ENCODE measurements around the gene NTSR1. TPM values are rescaled to one million over a fixed set of nuclear protein-coding genes. Genes with fewer than 3 reads are reported as not detected.

The NTSR1 gene
- total RNA-seq, 1 experiment from 2014 or later = 4.5 TPM

DNA sequence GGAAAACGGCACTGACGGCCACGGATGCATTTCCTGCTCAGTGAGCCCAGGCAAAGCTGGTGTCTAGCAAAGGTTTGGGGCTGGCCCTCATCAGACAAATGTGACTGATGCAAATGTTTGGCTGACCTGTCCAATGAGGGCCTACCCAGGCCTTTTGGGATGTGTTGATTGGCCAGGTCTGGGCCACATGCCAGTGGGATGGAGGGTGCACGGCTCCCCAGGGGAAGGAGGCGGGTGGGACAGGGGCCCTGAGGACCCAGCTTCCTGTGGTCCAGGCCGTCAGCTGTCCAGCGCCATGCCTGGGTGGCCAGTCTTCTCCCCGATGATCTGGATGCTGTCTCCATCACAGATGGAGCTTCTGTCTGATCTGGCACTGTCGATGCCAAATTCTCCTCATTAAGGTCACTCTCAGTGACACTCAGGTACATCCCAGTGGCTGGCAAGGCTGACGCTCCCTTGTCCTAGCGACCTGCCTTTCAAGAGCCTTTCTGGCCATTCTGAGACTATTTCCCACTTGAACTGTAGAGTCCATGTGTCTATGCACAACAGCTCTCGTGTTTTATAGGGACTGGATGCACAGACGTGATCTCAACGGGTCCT lies 43.0 kb downstream of the NTSR1 start:
- no peak overlapping the region for H3K4me3 Mint-ChIP-seq (ENCODE audit: unreplicated experiment)
- H3K27me3 Mint-ChIP-seq (ENCODE audit: insufficient read depth, unreplicated experiment) = no peaks in the 10 kb centered on the region
- intact Hi-C loops (cut with micrococcal nuclease) = no loop called here
- no peaks in the 10 kb centered on the region for H3K9me3 Mint-ChIP-seq (ENCODE audit: unreplicated experiment)
- no peak overlapping the region for H3K27ac Mint-ChIP-seq (ENCODE audit: low read depth, unreplicated experiment)
- H3K4me1 Mint-ChIP-seq (ENCODE audit: insufficient read depth, unreplicated experiment) = no peaks in the 10 kb centered on the region
- ChIA-PET CTCF (interaction anchor here (1.6 kb wide), 1 partner anchor 9 kb away, joined by 8 read pairs; no protein-coding TSS in a partner anchor), POLR2A (interaction anchor here (1.4 kb wide), 1 partner anchor 11 kb away, joined by 3 read pairs; no protein-coding TSS in a partner anchor)
- TF ChIP-seq, protein P1, sequence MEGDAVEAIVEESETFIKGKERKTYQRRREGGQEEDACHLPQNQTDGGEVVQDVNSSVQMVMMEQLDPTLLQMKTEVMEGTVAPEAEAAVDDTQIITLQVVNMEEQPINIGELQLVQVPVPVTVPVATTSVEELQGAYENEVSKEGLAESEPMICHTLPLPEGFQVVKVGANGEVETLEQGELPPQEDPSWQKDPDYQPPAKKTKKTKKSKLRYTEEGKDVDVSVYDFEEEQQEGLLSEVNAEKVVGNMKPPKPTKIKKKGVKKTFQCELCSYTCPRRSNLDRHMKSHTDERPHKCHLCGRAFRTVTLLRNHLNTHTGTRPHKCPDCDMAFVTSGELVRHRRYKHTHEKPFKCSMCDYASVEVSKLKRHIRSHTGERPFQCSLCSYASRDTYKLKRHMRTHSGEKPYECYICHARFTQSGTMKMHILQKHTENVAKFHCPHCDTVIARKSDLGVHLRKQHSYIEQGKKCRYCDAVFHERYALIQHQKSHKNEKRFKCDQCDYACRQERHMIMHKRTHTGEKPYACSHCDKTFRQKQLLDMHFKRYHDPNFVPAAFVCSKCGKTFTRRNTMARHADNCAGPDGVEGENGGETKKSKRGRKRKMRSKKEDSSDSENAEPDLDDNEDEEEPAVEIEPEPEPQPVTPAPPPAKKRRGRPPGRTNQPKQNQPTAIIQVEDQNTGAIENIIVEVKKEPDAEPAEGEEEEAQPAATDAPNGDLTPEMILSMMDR (IDR thresholded peaks at IDR 0.05; ENCODE audit: unreplicated experiment) = no peak
- no peak for DNase-seq (ENCODE audit: unreplicated experiment)
- no TSS peak for BruUV-seq (replicated peaks)
- H3K36me3 Mint-ChIP-seq (ENCODE audit: insufficient read depth, unreplicated experiment) = no peaks in the 10 kb centered on the region

DNA sequence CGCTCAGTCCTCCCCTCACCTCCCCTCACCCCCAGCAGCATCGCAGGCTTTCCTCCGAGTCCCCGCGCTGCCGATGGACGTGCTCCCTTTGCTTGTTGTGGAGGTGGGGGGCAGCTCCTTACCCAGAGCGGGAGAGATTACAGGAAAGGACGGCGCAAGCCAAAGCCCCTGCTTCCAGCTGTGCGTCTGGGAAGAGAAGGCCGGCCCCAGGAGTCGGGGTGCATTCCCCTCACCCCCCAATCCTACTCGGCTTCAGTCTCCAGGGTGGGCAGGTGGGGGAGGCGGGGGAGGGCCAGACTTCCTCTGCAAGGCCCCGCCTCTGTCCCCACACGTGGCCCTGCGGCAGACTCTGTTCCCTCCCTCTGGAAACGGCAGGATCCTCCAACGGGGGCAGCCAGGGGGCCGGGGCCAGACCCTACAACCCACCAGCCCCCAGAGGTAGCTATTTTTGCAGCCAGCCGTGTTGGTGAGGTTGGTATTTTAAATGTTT lies 43.6 kb downstream of the NTSR1 start:
- BruUV-seq (replicated peaks) = no TSS peak
- ChIA-PET POLR2A (interaction anchor here (1.4 kb wide), 1 partner anchor 12 kb away, joined by 3 read pairs; no protein-coding TSS in a partner anchor), CTCF (interaction anchor here (1.6 kb wide), 1 partner anchor 10 kb away, joined by 8 read pairs; no protein-coding TSS in a partner anchor)
- H3K27ac Mint-ChIP-seq (ENCODE audit: low read depth, unreplicated experiment) = no peak overlapping the region
- H3K4me3 Mint-ChIP-seq (ENCODE audit: unreplicated experiment) = no peak overlapping the region
- intact Hi-C loops (cut with micrococcal nuclease) = no loop called here
- DNase-seq (ENCODE audit: unreplicated experiment) = no peak
- H3K4me1 Mint-ChIP-seq (ENCODE audit: insufficient read depth, unreplicated experiment) = no peaks in the 10 kb centered on the region
- H3K27me3 Mint-ChIP-seq (ENCODE audit: insufficient read depth, unreplicated experiment) = no peaks in the 10 kb centered on the region
- H3K36me3 Mint-ChIP-seq (ENCODE audit: insufficient read depth, unreplicated experiment) = no peaks in the 10 kb centered on the region
- TF ChIP-seq, protein P1 (IDR thresholded peaks at IDR 0.05; ENCODE audit: unreplicated experiment) = no peak
- H3K9me3 Mint-ChIP-seq (ENCODE audit: unreplicated experiment) = no peaks in the 10 kb centered on the region

DNA sequence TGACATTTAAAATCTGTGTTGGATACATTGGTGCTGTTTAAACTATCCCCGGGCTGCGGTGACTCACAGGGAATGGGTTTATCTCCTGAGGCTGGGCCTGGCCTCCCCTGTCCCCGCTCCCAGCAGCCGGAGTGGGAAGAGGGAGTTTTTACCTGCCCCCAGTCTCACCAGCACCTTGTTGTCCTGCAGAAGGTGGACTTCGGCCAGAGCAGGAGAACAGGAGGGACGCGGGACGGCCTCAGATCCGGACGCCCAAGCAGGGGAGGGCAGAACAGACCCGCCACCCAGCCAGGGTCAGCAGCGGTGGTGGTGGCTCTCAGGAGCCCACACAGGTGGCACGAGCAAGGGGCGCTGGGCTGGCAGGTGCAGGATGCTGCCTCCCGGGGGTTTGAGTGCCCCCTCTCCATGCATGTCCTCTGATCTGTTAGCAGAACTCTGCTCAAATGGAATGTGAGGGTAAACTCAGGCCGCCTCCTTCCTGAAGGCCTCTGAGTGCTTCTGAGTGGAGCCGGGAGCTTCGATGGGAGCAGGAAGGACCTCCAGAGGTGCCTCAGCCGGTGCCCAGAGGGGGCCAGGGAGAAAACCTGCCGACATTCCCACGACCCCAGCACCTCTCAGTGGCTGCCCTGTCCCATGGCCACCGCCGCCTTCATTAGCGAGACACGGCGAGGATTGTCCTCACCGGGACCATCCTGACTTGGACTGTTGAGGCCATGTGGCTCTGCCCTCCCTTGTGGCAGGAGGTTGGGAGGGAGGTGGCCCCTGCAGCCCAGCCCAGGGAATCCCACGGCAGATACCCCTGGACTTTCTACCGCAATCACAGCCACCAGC lies 44.2 kb downstream of the NTSR1 start:
- Mint-ChIP-seq H3K4me3 (ENCODE audit: unreplicated experiment) (no peak overlapping the region), H3K27ac (ENCODE audit: low read depth, unreplicated experiment) (no peak overlapping the region), H3K27me3 (ENCODE audit: insufficient read depth, unreplicated experiment) (no peaks in the 10 kb centered on the region), H3K36me3 (ENCODE audit: insufficient read depth, unreplicated experiment) (no peaks in the 10 kb centered on the region), H3K4me1 (ENCODE audit: insufficient read depth, unreplicated experiment) (no peaks in the 10 kb centered on the region), H3K9me3 (ENCODE audit: unreplicated experiment) (no peaks in the 10 kb centered on the region)
- no TSS peak for BruUV-seq (replicated peaks)
- CTCF ChIA-PET = interaction anchor here (1.6 kb wide), 1 partner anchor 11 kb away, joined by 8 read pairs; no protein-coding TSS in a partner anchor
- no peak for DNase-seq (ENCODE audit: unreplicated experiment)
- intact Hi-C loops (cut with micrococcal nuclease) = no loop called here
- TF ChIP-seq, protein P1 (IDR thresholded peaks at IDR 0.05; ENCODE audit: unreplicated experiment) = no peak
- POLR2A ChIA-PET = interaction anchor here (0.9 to 1.7 kb wide), 3 partner anchors 12 to 45 kb away, joined by 3 to 12 read pairs (median 3); no protein-coding TSS in a partner anchor

DNA sequence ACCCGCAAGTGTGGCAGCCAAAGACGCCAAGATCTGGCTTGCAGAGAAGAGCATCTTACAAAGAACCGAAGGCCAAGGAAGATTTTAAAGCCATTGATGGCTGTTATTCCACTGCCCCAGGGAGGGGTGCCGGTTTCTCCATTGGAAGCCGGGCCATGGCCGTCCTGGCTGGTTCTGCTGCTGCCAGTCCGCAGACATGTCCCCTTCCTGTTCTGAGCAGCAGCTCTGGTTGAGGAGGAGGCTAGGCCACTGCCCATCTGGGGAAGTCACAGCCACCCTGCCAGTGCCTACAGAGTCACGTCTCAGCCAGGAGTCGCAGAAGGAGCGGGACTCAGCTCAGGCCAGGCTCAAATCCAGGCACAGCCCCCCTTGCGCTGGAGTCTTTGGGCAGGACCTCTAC lies 45.0 kb downstream of the NTSR1 start:
- Mint-ChIP-seq H3K9me3 (ENCODE audit: unreplicated experiment) (no peaks in the 10 kb centered on the region), H3K4me3 (ENCODE audit: unreplicated experiment) (no peak overlapping the region), H3K27me3 (ENCODE audit: insufficient read depth, unreplicated experiment) (no peaks in the 10 kb centered on the region), H3K36me3 (ENCODE audit: insufficient read depth, unreplicated experiment) (no peaks in the 10 kb centered on the region), H3K27ac (ENCODE audit: low read depth, unreplicated experiment) (no peak overlapping the region), H3K4me1 (ENCODE audit: insufficient read depth, unreplicated experiment) (no peaks in the 10 kb centered on the region)
- TF ChIP-seq, protein P1 (IDR thresholded peaks at IDR 0.05; ENCODE audit: unreplicated experiment) = no peak
- DNase-seq (ENCODE audit: unreplicated experiment) = no peak
- POLR2A ChIA-PET = interaction anchor here (0.9 to 1.7 kb wide), 3 partner anchors 13 to 46 kb away, joined by 3 to 12 read pairs (median 3); no protein-coding TSS in a partner anchor
- intact Hi-C loops (cut with micrococcal nuclease) = no loop called here
- BruUV-seq (replicated peaks) = no TSS peak
- CTCF ChIA-PET = interaction anchor here (0.6 to 0.7 kb wide), 2 partner anchors 76 to 469 kb away, joined by 3 read pairs; no protein-coding TSS in a partner anchor

Measured in MCF 10A (cell line).